Measurements from ENCODE around the gene SIPA1L3.
"Not testable (repeated sequence)": the region's sequence is repeated elsewhere in the genome, so short reads cannot be mapped to it uniquely, and the experiment has no call there.

The SIPA1L3 gene

DNA sequence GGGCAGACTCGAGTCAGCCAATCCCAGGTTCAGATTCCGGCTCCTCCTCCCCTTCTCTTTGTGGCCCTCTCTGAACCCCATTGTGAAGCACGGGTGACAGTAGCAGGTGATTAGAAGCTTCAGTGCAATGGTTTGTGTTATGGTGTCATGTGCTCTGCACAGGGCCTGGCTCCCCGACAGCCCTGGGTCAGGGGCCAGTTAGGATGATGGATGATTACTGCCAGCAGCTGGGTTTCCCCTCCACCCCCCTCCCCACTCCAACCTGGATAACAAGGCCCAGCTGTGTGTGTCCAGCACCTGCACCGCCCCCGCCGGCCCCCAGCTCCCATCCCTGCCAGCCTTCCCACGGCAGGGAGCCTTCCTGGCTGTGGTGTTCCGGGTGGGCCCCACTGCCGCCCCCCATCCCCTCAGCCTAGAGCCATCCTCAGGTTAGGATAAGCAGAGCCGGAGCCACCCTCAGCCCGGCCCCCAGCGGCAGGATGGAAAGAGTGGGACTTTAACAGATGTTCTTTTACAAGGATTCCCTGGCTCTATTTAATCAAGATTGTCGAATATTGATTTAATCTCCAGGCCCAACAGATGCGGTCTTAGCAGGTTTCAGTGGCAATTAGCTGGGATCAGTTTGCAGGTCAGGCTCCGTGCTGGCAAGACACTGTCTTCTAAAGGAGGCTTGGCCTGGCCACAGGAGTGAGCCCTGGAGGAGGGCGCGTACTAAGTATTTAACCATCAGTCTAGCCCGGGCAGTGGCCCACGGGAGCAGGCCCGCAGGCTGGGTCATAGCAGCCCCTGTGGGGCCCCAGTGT, 156.2 kb downstream of the SIPA1L3 start:
- H3K79me2 ChIP-seq (ENCODE audit: insufficient read depth, low read depth): no peaks in the 10 kb centered on the region
- no peaks in the 10 kb centered on the region for H3K27me3 ChIP-seq (ENCODE audit: insufficient read depth, low read depth)
- no peak for TF ChIP-seq CTCF (conservative IDR thresholded peaks at IDR 0.05; ENCODE audit: low read depth, low read length)
- H3K4me3 ChIP-seq (IDR thresholded peaks at IDR 0.05; ENCODE audit: insufficient read depth, low read depth, low read length): no peak overlapping the region
- H4K20me1 ChIP-seq (ENCODE audit: insufficient read depth): no peaks in the 10 kb centered on the region
- no peak overlapping the region for H3K4me2 ChIP-seq
- H2AFZ ChIP-seq (ENCODE audit: low read depth): no peak overlapping the region
- no peaks in the 10 kb centered on the region for H3K4me1 ChIP-seq (ENCODE audit: low read depth, poor library complexity, severe bottlenecking)
- no peak overlapping the region for H3K9ac ChIP-seq
- no peak overlapping the region for H3K27ac ChIP-seq
- H3K36me3 ChIP-seq (ENCODE audit: insufficient read depth): no peaks in the 10 kb centered on the region

DNA sequence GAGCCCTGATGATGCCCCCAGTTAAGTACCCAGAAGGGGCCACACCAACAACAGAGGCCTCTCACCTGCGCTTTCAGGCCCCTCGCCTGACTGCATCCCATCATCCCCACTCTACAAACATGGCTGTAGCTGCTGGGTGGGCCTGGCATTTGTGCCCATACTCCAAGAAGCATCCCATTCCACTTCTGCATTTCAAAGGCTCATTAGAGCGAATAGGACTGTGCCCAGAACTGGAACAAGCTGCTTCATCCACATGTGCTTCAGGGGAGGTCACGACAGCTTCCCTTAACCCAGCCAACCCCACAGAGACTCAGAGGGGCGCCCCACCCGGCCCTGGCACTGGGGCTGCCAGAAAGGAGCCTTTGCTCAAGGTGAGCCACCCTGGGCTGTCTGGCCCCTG, 156.9 kb downstream of the SIPA1L3 start:
- no peaks in the 10 kb centered on the region for H4K20me1 ChIP-seq (ENCODE audit: insufficient read depth)
- TF ChIP-seq CTCF (conservative IDR thresholded peaks at IDR 0.05; ENCODE audit: low read depth, low read length): no peak
- no peak overlapping the region for H3K27ac ChIP-seq
- H3K4me3 ChIP-seq (IDR thresholded peaks at IDR 0.05; ENCODE audit: insufficient read depth, low read depth, low read length): no peak overlapping the region
- H3K79me2 ChIP-seq (ENCODE audit: insufficient read depth, low read depth): no peaks in the 10 kb centered on the region
- no peak overlapping the region for H3K4me2 ChIP-seq
- H3K4me1 ChIP-seq (ENCODE audit: low read depth, poor library complexity, severe bottlenecking): no peaks in the 10 kb centered on the region
- no peaks in the 10 kb centered on the region for H3K36me3 ChIP-seq (ENCODE audit: insufficient read depth)
- no peak overlapping the region for H2AFZ ChIP-seq (ENCODE audit: low read depth)
- no peaks in the 10 kb centered on the region for H3K27me3 ChIP-seq (ENCODE audit: insufficient read depth, low read depth)
- no peak overlapping the region for H3K9ac ChIP-seq

DNA sequence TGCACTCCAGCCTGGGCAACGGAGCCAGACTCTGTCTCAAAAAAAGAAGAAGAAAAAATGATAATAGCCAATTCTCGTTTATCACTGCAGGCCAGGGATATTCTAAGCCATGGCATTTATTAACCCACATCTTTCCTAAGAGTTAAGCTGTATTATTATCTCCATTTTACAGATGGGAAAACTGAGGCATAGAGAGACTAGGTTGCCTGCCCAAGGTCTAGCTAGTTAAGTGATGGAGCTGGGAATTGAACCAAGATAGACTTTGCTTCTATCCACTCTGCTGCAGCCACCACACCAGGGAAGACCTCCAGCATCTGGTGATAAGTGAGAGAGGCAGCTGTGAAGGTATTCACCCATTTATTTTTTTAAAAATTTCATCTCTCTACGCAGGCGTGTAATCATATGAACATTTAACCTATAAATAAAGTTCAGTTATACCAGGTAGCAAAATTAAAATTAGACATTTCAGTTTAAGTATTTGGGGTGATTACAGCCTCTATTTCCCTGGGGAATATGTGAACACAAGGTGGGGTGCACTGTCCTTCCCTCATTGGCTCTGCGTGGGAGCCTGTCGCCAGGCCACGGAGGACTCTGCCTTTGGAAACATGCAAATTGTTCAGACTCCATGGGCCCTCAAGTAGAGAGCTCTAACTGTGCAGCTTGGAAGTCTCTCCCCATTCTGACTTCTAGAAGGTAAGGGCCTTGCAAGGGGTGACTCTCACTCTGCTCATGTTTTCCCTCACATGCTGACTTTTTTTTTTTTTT, 157.8 kb downstream of the SIPA1L3 start:
- Histone ChIP-seq H3K9ac (no peak overlapping the region), H3K4me3 (IDR thresholded peaks at IDR 0.05; ENCODE audit: insufficient read depth, low read depth, low read length) (no peak overlapping the region), H3K27me3 (ENCODE audit: insufficient read depth, low read depth) (no peaks in the 10 kb centered on the region), H3K36me3 (ENCODE audit: insufficient read depth) (no peaks in the 10 kb centered on the region), H3K4me1 (ENCODE audit: low read depth, poor library complexity, severe bottlenecking) (no peaks in the 10 kb centered on the region), H3K4me2 (no peak overlapping the region), H2AFZ (ENCODE audit: low read depth) (no peak overlapping the region), H4K20me1 (ENCODE audit: insufficient read depth) (no peaks in the 10 kb centered on the region), H3K27ac (no peak overlapping the region), H3K79me2 (ENCODE audit: insufficient read depth, low read depth) (no peaks in the 10 kb centered on the region)
- TF ChIP-seq CTCF (conservative IDR thresholded peaks at IDR 0.05; ENCODE audit: low read depth, low read length): no peak

DNA sequence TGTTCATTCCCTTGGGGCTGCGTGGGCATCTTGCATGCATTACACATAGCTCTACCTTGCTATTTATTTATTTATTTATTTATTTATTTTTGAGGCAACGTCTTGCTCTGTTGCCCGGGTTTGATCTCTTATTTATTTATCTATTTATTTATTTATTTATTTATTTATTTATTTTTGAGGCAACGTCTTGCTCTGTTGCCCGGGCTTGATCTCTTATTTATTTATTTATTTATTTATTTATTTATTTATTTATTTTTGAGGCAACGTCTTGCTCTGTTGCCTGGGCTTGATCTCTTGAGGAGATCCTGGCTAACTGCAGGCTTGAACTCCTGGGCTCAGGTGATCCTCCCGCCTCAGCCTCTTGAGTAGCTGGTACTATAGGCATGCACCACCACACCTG, 158.8 kb downstream of the SIPA1L3 start:
- H3K4me3 ChIP-seq (IDR thresholded peaks at IDR 0.05; ENCODE audit: insufficient read depth, low read depth, low read length); H3K27ac ChIP-seq; H4K20me1 ChIP-seq (ENCODE audit: insufficient read depth); H3K79me2 ChIP-seq (ENCODE audit: insufficient read depth, low read depth); H3K9ac ChIP-seq; H3K4me1 ChIP-seq (ENCODE audit: low read depth, poor library complexity, severe bottlenecking); H3K4me2 ChIP-seq; H2AFZ ChIP-seq (ENCODE audit: low read depth); H3K27me3 ChIP-seq (ENCODE audit: insufficient read depth, low read depth); H3K36me3 ChIP-seq (ENCODE audit: insufficient read depth): not testable (repeated sequence)

GRCh38 chr19:38068826-38069225, 161.8 kb downstream of the SIPA1L3 start:
- Histone ChIP-seq H3K79me2 (ENCODE audit: insufficient read depth, low read depth) (no peaks in the 10 kb centered on the region), H2AFZ (ENCODE audit: low read depth) (no peak overlapping the region), H3K4me1 (ENCODE audit: low read depth, poor library complexity, severe bottlenecking) (no peaks in the 10 kb centered on the region), H3K4me3 (IDR thresholded peaks at IDR 0.05; ENCODE audit: insufficient read depth, low read depth, low read length) (no peak overlapping the region), H3K27ac (no peak overlapping the region), H3K4me2 (no peak overlapping the region), H3K9ac (no peak overlapping the region), H3K27me3 (ENCODE audit: insufficient read depth, low read depth) (no peaks in the 10 kb centered on the region), H3K36me3 (ENCODE audit: insufficient read depth) (no peaks in the 10 kb centered on the region), H4K20me1 (ENCODE audit: insufficient read depth) (no peaks in the 10 kb centered on the region)
- no peak for TF ChIP-seq CTCF (conservative IDR thresholded peaks at IDR 0.05; ENCODE audit: low read depth, low read length)

Data from KMS-11 (cell line).